Measurements from ENCODE around the gene PROZ. TPM values are rescaled to one million over a fixed set of nuclear protein-coding genes. Genes with fewer than 3 reads are reported as not detected.
A peak's percentile ranks its signal among the peaks of the same experiment; 100 is the strongest.
"Not testable (repeated sequence)": the region's sequence is repeated elsewhere in the genome, so short reads cannot be mapped to it uniquely, and the experiment has no call there.

PROZ gene
- total and polyA plus RNA-seq, 7 donors = 0.10 TPM; not detected in 6

- Histone ChIP-seq H3K4me1 (peaks cover 0 to 17% (median 15%) of the 10 kb centered on the region in 4 donors), H3K4me3 (peak overlapping the region in 3 of 4 donors; percentile 33 to 45 (median 41)), H3K36me3 (no peaks in the 10 kb centered on the region), H3K9me3 (no peaks in the 10 kb centered on the region), H3K27ac (no peak overlapping the region), H3K27me3 (peaks cover 18 to 33% (median 26%) of the 10 kb centered on the region in 3 donors)
- peak; percentile 33 for DNase-seq
- TF ChIP-seq CTCF (IDR thresholded peaks at IDR 0.05) = no peak
- no peak for TF ChIP-seq EP300 (IDR thresholded peaks at IDR 0.05)
- no peak for TF ChIP-seq POLR2AphosphoS5 (IDR thresholded peaks at IDR 0.05)
- no peak for TF ChIP-seq POLR2A (IDR thresholded peaks at IDR 0.05)
- intact Hi-C loops (cut with DNase I) = no loop called here
- 25 to 33% methylated on average over 49 of the region's 49 CpGs for WGBS, 2 donors
Observed at GRCh38 chr13:113110852-113111315, 47.6 kb upstream of the PROZ start.

- H3K36me3 ChIP-seq; H3K9me3 ChIP-seq; intact Hi-C loops (cut with DNase I); H3K4me3 ChIP-seq; H3K27ac ChIP-seq: not testable (repeated sequence)
- H3K4me1 ChIP-seq = peaks cover 0 to 17% (median 15%) of the 10 kb centered on the region in 4 donors
- 76 to 89% methylated on average over 5 of the region's 5 CpGs for WGBS, 2 donors
- peaks cover 18 to 32% (median 23%) of the 10 kb centered on the region in 3 donors for H3K27me3 ChIP-seq
- peak; percentile 20 for DNase-seq
Observed at GRCh38 chr13:113111821-113112220, 46.6 kb upstream of the PROZ start.

- H3K9me3 ChIP-seq; intact Hi-C loops (cut with DNase I); H3K27ac ChIP-seq; DNase-seq; H3K36me3 ChIP-seq; H3K4me3 ChIP-seq: not testable (repeated sequence)
- peaks cover 0 to 17% (median 15%) of the 10 kb centered on the region in 4 donors for H3K4me1 ChIP-seq
- H3K27me3 ChIP-seq = peaks cover 18 to 32% (median 21%) of the 10 kb centered on the region in 3 donors
- WGBS, 2 donors = 41 to 81% methylated on average over 1 of the region's 1 CpG
Observed at GRCh38 chr13:113112475-113112874, 46.0 kb upstream of the PROZ start.

GRCh38 chr13:113112893-113113845, 45.3 kb upstream of the PROZ start:
- intact Hi-C loops (cut with DNase I) = no loop called here
- WGBS, 2 donors = 52 to 54% methylated on average over 9 of the region's 9 CpGs
- TF ChIP-seq POLR2AphosphoS5 (IDR thresholded peaks at IDR 0.05) (no peak), POLR2A (IDR thresholded peaks at IDR 0.05) (no peak), EP300 (IDR thresholded peaks at IDR 0.05) (no peak), CTCF (IDR thresholded peaks at IDR 0.05) (no peak)
- Histone ChIP-seq H3K27ac (no peak overlapping the region), H3K27me3 (peaks cover 18 to 32% (median 21%) of the 10 kb centered on the region in 3 donors), H3K9me3 (no peaks in the 10 kb centered on the region), H3K4me1 (peaks cover 0 to 17% (median 15%) of the 10 kb centered on the region in 4 donors), H3K36me3 (no peaks in the 10 kb centered on the region), H3K4me3 (no peak overlapping the region)
- peak; percentile 45 for DNase-seq

- Histone ChIP-seq H3K27me3 (peaks cover 18 to 32% (median 21%) of the 10 kb centered on the region in 3 donors), H3K9me3 (no peaks in the 10 kb centered on the region), H3K4me1 (peaks cover 0 to 17% (median 15%) of the 10 kb centered on the region in 4 donors), H3K36me3 (no peaks in the 10 kb centered on the region), H3K4me3 (no peak overlapping the region), H3K27ac (no peak overlapping the region)
- WGBS, 2 donors = 89 to 92% methylated on average over 8 of the region's 8 CpGs
- peak; percentile 33 for DNase-seq
- intact Hi-C loops (cut with DNase I) = no loop called here
- TF ChIP-seq CTCF (IDR thresholded peaks at IDR 0.05) = no peak
- no peak for TF ChIP-seq POLR2A (IDR thresholded peaks at IDR 0.05)
- no peak for TF ChIP-seq EP300 (IDR thresholded peaks at IDR 0.05)
- TF ChIP-seq POLR2AphosphoS5 (IDR thresholded peaks at IDR 0.05) = no peak
Observed at GRCh38 chr13:113113846-113114271, 44.6 kb upstream of the PROZ start.

Measured in sigmoid colon (tissue), 7 donors.